ENCODE data around the gene FBXW12.

The FBXW12 gene

DNA sequence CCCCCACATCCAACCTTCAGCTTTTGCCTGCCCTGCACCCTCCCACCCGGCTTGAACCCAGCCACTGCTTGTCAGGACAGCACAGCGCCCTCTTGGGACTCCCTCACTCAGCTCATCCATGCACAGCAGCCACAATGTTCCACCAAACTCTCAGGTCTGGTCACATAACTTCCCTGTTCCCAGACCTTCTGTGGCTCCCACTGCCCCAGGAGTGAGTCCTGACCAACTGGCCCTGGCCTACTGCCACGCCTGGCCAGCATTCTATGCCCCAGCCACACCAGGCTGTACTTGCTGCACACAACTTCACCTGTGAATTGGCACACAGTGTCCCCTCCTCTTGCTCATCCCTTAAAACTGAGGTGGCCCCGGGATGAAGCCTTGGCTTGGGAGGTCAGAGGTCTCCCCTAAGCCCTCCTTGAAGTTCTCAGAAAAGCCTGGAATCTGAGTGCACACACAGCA, 36.8 kb downstream of the FBXW12 start:
- no peak for DNase-seq

DNA sequence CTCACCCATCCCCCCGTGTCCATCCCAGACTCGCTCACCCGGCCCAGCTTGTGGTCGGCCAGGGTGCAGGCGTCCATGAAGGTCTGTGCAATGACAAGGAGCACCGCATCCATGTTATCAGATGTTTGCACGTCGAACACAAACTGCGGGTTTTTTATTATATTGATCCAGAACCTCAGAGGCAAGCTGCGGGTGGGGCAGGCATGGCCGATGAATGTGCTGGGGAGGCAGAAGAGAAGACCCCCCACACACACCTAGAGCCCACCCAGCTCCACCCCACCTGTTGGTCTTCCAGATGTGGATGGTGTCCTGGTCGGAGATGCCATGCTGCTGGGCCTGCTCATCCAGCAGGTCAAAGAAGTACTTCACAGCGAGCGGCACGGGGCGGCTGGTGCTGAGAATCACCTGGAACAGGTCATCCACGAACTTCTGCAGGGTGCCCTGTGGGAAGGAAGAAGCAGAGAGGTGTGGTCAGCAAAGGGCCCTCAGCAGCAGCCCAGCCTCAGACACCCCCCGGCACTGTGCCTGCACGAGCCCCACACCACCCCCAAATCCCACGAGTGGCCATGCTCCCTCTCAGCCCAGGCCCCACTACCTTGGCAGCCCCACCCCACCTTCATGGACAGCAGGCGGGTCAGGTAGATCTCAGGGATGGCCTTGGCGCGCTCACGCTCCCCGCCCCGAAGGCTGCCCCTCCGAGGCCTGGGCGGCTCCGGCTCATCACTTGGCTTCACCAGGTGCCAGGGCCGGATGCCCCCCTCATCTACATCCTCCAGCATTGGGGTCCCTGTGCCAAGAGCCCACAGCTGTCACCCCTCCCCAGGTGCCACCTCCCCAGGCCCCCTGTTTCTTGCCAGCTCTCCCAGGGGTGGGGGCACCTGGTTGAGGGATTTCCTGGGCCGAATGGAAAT, 37.5 kb downstream of the FBXW12 start:
- no peak for DNase-seq

DNA sequence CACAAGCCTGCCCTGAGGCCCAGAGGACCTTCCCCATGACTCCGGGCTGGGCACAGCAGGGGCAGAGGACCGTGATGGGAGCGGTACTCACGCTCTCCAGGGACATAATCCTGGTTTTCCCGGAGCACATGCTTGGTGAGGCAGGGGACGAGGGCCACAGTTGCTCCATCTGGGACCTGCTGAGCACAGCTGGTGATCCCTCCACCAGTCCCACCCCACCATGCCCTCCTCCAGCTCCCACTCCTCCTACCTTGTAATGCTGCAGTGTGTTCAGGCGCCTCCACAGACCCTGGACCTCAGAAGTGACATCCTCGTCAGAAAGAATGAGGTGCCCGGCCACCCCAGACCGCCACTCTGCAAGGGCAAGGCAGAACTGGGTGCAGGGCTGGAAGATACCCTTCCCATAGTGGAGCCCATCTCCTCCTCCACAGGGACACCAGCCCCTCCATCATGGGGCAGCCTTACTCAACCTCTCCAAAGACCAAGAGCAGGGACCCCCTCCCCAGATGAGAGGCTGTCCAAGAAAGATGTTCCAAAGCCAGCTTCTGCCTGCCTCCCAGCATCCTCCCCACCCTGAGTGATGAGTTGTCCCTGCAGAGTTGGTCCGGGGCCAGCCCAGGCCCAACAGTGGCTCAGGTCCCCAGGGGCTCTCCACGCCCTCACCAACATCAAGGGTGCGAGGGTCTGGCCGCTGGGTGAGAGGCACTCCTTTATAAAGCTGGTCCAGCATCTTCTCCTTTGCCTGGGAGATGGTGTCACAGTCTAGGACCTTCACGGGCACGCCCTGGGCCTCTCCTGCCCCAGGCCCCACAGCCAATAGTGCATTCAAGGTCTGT, 38.4 kb downstream of the FBXW12 start:
- no peak for DNase-seq

DNA sequence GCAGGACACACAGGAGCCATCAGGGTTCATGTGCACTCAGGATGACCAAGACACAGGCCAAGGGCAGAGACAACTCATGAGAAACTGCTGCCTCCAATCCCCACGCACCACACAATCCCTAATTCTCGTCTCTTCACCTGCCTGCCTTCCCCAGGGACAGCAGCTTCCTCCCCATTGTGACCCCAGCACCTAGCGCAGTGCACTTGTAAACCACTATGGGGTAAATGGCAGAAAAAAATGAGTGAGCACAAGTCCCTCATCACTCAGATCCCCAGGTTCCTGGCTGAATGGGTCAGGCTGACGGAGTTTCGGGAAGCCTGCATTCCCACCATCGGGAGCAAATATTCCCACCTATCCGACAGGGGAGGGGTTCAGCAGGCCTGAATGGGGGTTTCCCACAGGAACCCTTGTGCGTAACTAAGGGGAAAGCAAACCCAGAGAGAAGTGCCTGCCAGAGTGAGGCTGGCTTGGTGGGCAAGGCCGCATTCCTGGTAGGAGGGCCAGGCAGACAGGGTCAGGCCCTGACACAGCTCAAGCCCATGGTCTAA, 39.1 kb downstream of the FBXW12 start:
- no peak for DNase-seq

DNA sequence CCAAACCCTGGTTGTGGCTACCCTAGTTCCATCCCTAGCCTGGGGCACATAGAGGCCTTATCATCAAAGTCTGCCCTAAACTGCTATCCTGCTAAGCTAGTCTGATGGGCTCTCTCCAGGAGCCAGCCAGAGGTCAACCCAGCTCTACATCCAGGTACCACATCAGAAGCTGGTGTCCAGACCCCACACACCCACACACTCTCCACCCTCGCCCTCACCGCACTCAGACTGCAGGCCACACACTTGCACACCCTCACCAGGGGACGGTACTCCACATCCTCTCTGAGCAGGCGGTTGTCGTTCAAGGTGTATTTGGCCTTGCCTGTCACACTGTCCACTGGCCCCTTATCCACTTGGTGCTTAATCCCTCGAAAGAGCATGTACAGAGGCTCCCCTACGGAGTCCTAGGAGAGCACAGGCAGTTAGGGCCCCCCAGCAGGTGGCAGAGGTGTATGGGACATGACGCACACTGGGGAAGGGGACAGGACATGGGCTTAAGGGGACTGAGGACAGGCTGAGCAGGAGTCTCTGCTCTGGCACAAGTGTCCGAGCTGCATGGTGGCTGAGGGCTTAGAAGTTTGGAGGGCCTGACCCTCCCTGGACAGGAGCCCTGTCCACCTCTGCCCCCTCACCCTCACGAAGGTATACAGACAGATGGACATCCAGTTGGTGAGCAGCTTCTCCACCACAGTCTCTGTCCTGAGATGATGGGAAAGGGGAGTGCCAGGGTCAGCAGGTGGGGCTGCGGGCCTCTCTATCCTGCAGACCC, 39.8 kb downstream of the FBXW12 start:
- DNase-seq, result no peak

DNA sequence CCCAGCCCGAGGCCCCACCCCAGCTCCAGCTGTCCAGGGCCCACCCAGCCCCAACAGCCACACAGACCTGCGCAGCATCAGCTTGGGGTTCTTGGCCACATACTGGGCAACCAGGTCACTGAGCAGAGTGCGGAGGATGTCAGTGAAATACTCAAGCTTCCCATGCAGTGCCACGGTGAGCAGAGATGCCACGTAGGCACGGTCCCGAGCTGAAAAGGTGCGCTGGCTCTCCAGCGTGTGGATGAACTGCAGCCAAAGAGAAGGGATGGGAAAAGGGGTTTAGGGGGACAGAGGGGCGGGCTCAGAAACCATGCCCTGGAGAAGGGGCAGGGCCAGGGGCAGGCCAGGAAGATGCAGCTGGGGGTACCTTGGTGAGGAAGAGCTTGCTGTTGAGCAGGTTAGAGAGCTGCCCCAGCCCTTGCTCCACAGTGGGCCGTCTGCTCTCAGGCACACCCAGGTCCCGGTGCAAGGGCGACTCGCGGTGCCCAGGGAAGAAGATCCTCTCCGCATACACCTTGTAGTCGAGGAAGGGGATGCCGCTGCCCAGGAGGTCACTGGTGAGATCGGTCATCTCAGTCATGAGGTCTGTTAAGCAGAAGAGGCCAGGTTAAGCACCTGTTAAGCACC, 40.5 kb downstream of the FBXW12 start:
- DNase-seq, result no peak

DNA sequence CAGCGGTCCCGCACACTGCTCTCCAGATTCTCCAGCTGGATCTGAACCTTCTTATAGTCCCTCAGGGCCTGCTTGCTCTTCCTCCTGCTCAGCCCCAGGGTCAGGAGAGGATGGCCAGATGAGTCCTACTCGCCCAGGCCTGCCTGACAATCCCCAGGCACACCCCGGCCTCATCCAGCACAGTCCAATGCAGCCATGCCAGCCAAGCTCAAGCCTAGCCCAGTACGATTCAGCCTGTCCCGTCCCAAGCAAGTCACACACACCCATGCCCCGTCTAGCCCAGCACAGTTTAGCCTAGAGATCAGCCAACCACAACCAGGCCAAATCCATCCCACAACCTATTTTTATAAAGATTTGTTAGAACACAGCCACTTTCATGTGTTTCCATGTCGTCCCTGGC, 41.1 kb downstream of the FBXW12 start:
- DNase-seq, result no peak

DNA sequence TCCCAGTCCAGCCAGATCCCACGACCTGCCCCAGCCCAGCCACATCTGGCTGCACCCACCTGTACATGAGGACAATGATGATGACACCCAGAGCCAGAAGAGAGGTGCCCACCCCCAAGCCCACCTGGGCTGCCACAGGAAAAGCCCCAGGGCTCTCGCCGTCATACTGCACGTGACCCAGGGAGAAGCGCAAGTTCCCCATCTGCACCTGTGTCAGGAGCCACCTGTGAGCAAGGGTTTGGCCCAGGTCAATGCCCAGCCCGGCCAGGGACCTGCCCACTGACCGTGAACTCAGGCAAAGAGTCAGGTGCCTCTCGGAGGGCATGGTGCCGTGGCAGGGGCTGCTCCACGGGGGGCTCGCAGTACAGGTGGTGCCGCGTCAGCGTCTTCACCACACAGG, 41.6 kb downstream of the FBXW12 start:
- no peak for DNase-seq

DNA sequence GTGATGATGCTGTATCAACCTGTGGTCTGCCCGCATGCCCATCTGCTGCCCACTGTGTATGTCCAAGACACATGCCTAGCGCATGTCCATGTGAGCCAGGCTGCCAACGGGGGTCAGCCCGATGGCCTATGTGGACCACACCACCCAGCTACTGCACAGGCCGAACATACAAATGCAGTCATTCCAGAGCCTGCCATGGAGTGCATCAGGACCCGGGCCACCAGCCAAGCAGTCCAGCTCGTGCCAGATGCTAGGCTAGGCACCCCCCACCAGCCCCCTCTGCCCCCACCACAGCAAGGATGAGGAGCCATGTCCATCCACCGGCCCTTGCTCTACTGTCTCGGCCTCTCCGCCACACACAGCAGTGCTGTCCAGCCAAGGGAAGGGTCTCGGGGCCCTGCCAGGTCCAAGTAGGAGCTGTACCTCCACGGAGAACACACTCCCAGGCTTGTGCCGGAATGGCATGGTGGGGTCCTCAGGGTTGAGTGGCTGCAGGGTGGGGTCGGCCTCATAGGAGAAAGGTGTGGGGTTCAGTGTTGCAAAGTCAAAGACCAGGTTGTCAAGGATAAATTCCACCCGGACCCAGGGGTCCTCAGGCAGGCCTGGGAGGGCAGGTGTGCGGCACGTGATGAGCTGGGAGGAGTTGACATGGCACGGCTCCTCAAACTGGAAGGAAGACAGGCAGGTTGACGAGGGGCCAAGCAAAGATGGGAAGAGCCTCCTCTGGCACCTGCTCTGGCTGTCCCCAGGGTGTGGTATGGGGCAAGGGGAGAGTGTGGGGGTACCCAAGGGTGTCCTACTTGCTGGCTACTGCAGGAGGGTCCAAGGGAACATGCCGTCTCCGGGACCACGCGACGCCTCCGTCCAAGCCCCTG, 42.6 kb downstream of the FBXW12 start:
- DNase-seq, result no peak

DNA sequence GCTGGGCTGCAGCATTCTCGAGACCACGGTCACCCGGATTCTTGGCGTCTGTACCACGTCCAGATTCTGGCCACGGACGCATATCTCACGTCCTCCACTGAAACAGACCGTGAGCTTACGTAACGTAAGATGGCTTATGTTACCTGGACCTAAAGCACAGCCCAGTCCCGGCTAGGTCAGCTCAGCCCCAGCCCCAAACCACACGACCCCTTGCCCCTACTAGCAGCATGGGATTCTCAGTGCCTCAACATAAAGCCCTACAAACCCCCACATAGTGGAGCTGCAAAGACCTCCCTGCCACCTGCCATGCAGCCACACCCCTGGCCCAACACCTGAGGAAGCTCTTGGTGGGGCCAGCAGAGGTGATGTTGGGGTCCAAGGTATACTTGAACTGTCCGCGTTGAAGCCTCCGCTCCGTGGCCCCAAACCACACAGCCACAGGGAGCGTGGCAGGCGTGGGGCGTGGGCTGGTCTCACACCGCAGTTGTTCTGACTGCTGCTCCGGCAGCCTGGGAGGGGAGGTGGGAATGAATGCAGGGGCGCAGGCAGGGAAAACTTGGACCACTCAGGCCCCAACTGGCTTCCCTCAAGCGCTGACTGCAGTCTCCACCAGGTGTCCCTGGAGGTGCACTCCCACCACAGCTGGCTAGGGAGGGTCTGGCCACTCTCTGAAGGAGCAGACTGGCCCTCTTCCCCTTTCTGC, 43.4 kb downstream of the FBXW12 start:
- DNase-seq, result no peak

DNA sequence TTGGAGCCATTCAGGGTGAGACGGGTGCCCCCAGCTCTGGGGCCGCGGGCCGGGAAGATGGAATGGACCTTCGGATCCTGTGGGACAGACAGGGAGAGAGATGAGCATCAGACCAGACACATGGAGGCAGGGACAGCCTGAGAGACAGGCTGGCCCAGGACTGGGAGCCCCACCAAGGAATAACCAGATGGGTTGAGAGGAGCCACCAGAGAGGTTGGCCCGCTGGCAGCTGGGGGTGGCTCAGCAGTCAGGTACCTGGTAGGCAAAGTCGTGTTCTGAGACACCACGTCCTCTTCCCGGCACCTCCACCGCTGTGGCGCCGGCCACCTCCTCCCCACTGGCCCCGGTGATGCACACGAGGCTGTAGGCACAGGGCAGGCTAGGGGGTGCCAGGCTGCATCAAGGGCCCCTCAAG, 44.1 kb downstream of the FBXW12 start:
- no peak for DNase-seq

DNA sequence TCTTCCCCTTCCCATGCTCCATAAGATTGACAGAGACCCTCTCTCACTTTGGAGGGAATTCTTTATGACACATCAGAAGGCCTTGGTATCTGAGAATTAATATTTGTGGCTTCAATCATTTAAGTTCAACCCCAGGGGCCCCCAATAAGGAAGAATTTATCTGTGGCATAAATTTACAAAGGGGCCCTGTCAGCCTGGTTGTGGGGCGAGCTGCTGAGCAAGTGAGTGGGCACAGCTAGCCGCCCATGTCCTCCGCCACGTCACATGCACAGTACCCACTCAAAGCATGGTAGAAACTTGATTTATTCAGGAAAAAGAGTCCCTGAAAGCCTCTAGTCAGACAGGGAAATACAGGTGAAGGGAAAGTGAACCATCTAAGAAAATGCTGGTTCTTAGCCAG, 44.5 kb downstream of the FBXW12 start:
- DNase-seq, result no peak

DNA sequence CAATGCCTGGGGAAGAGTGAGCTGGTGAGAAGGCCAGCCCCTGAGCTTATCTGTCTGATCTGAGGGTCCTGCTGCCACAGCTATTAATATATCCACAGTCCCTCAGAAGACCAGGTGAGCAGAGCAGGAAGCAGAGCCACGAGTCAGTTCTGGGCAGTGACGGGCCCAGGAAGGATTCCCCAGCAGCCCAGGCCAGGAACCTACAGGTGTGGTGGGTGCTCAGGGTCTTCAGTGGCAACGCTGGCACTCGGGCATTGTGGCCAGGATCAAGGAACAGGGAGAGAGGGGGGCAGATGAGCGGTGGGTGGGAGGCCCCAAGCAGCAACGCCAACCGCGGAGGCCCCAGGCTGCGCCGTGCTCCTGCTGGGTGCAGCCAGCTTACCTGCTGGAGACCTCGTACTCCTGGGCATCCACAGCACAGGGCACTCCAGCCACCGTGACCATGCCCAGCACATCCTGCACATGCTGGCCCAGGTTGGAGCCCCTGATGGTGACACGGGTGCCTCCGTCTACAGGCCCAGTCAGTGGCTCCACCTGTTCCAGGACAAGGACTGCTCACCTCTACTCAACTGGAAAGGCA, 45.6 kb downstream of the FBXW12 start:
- DNase-seq, result no peak

DNA sequence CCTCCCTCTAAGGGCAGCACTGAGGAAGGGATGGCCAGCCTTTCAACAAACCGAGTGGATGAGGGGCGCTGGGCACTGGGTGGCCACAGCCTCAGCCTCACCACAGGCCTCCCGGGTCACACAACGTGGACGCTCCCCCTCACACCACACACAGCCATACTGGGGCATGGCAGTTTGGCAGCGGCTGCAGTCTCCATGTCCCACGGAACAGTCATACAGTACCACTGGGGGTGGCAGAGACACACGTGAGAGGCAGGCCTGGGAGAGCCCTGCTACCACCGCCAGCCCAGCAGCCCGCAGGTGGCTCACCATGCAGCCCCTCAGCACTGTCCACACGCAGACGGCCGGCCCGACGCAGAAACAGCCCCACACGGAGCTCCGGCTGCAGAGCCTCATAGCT, 46.1 kb downstream of the FBXW12 start:
- DNase-seq, result no peak

DNA sequence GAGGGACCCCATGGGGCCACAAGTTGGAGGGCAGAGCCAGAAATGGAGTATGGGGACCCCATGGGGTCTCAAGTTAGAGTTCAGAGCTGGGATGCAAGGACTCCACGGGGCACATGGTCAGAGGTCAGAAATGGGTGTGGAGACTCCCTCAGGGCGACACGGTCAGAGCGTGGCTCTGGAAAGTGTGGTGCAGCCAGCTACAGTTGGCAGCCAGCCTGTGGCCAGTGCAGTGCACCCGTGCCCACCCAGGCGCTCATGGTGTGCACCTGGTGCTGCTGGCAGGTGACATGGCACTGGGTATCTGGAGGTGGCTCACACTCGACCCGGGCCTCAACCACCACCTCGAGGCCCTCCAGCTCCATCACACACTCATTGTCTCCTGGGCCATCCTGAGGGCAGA, 46.6 kb downstream of the FBXW12 start:
- no peak for DNase-seq

DNA sequence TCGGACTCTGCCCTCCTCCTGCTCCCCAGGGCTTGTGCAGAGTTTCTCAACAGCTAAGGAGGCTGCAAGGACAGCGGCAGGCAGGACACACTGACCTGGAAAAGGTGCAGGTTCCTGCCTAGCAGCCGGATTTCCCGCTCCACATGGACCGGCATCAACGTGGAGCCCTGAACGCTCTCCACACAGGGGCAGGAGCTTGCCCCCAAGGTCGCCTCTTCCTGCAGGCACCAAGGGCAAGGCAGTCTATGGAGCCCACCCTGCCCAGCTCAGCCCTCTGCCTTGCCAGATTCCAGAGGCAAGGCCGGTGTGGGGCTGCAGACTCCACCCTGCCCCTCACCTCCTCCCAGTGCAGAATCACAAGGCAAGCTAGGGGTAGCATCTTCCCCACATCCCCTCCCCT, 47.1 kb downstream of the FBXW12 start:
- DNase-seq, result no peak

DNA sequence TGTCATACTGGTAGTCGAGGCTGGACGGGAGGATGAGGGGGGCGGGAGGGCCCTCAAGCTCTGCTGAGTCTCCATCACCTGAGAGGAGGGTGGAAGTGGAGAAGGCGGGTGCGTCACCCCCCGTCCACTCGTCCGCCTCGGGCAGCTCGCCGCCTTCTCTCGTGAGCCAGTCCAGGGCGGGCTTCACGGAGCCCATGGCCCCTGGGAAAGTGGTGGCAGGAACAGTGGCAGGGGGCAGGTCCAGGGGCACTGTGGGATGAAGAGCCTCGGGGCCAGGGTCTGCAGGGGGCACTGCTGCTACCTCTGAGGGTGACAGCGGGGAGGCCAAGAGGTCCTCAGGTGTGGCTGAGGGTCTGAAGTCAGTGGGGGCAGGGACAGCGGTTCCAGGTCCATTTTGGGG, 47.6 kb downstream of the FBXW12 start:
- no peak for DNase-seq

DNA sequence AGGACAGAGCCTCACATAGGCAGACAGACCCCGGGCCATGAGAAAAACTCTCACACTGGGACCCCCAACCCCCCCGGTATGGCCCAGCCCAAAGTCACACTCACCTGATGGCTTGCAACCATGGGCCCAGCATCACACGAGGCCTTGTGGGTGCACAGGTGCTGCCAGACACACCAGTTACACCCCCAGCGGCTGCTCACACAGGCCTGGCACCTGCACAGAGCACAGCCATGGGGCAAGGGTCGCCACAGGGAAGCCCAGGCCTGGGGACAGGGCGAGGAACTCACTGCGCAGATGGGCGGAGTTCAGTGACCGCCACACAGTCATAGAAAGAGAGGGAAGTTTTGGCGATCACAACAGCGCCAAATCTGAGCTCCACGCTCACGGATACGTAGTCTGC, 48.5 kb downstream of the FBXW12 start:
- no peak for DNase-seq

DNA sequence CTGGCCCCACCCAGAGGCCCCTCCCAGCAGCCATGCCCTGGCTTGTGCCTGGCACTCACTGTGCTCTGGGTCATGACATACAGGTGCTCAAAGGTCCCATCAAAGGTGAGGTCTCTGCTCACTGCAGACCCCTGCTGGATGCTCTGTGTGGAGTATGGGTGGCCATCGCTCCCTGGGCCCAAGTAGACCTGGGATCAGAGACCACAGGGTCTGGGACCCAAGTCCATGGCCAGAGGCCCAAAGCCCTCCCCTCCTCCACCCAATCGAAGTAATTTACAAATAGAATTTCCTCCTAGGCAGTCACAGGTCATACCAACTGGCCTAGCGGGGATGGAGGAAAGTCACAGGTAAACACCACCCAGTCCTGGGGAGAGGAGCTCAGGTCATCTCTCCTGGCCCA, 50.3 kb downstream of the FBXW12 start:
- DNase-seq, result no peak

DNA sequence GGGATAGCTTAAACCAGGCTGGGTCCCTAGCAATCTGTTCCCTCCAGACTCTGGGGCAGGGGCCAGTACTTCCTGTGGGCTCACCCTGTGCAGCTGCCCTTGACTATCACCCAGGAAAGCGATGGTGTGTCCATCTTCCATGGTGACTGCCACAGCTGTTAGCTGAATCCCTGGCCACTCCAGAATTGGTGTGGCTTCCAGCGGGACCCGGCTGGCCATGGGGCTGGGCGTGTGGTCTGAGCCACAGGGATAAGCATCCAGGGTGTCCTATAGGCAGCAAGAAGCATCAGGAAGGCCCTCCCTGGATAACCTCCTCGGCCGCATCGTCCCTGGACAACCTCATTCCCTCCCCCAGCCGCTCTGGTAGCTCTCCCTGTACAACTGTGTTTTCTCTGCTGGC, 50.7 kb downstream of the FBXW12 start:
- no peak for DNase-seq

All from SHP77 (cell line).